Measurements from ENCODE around the gene RAB18. TPM values are rescaled to one million over a fixed set of nuclear protein-coding genes. Genes with fewer than 3 reads are reported as not detected.
"Not testable (repeated sequence)": the region's sequence is repeated elsewhere in the genome, so short reads cannot be mapped to it uniquely, and the experiment has no call there.

Gene RAB18
- total RNA-seq, 2 donors from 2014 or later, result 31.1 to 50.4 TPM

DNA sequence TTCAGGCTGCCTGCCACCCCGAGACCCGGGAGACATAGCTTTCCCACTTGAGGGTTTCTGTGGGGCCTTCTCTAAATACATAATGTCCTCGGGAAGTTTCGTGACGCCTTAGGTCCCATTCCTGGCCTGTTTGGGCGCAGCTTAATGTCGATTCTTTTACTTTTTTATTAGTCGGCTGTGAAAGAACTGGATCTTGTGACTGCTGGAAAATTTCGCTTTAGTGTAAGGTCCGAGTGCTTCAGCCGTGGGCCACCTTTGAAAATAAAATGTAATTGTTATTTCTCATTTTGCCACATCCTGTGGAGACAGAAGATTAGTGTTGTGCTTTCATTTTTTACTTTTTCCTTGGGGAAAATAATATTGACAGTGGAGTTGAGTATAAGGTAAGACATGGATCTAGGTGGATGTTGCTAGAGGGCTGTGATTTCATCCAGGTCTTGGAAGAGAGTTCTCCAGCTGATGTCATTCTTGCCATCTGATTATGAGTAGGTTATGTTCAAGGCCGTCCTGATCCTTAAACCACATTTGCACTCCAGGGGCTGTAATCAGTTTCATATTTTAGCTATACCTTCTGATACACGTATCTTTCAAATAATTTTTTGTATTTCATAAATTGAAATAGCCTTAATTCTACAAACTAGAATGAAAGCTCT lies 830 bp downstream of the RAB18 start:
- H3K9me3 ChIP-seq, result no peaks in the 10 kb centered on the region
- H3K36me3 ChIP-seq, result peaks cover 2% of the 10 kb centered on the region
- H3K4me1 ChIP-seq, result peaks cover 0 to 34% of the 10 kb centered on the region in 2 donors
- DNase-seq (ENCODE audit: low spot score), result no peak
- no peaks in the 10 kb centered on the region for H3K27me3 ChIP-seq
- TF ChIP-seq, protein P1, sequence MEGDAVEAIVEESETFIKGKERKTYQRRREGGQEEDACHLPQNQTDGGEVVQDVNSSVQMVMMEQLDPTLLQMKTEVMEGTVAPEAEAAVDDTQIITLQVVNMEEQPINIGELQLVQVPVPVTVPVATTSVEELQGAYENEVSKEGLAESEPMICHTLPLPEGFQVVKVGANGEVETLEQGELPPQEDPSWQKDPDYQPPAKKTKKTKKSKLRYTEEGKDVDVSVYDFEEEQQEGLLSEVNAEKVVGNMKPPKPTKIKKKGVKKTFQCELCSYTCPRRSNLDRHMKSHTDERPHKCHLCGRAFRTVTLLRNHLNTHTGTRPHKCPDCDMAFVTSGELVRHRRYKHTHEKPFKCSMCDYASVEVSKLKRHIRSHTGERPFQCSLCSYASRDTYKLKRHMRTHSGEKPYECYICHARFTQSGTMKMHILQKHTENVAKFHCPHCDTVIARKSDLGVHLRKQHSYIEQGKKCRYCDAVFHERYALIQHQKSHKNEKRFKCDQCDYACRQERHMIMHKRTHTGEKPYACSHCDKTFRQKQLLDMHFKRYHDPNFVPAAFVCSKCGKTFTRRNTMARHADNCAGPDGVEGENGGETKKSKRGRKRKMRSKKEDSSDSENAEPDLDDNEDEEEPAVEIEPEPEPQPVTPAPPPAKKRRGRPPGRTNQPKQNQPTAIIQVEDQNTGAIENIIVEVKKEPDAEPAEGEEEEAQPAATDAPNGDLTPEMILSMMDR (IDR thresholded peaks at IDR 0.05), result no peak
- peak overlapping the region; percentile 87 to 92 for H3K27ac ChIP-seq
- H3K4me3 ChIP-seq, result peak overlapping the region; percentile 73 to 95

DNA sequence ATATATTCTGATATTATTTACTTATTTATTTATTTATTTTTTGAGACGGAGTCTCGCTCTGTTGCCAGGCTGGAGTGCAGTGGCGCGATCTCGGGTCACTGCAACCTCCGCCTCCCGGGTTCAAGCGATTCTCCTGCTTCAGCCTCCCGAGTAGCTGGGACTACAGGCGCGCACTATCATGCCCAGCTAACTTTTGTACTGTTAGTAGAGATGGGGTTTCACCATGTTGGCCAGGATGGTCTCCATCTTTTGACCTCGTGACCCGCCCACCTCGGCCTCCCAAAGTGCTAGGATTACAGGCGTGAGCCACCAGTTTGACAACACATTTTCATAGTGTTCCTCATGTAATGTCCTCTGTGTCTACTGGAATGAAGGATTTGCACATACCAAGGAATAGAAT lies 1.4 kb downstream of the RAB18 start:
- peaks cover 0 to 35% of the 10 kb centered on the region in 2 donors for H3K4me1 ChIP-seq
- H3K36me3 ChIP-seq, result not testable (repeated sequence)
- peak overlapping the region in 1 of 2 donors; percentile 92 for H3K27ac ChIP-seq

DNA sequence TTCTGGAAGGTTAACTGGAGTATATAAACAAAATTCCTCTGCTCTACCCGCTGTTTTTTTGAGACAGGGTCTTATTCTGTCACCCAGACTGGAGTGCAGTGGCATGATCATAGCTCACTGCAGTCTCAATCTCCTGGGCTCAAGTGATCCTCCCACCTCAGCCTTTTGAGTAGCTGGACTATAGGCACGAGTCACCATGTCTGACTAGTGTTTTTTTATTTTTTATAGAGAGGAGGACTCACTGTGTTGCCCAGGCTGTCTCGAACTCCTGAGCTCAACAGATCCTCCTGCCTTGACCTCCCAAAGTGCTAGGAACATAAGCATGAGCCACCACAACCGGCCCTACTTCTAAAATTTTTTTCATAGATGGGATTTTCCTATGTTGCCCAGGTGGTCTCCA lies 2.2 kb downstream of the RAB18 start:
- Histone ChIP-seq H3K36me3 (peaks cover 11% of the 10 kb centered on the region), H3K27me3 (no peaks in the 10 kb centered on the region), H3K27ac (peak overlapping the region; percentile 2 to 29), H3K4me3 (no peak overlapping the region), H3K9me3 (no peaks in the 10 kb centered on the region), H3K4me1 (peaks cover 0 to 35% of the 10 kb centered on the region in 2 donors)
- TF ChIP-seq, protein P1 (IDR thresholded peaks at IDR 0.05), result no peak
- no peak for DNase-seq (ENCODE audit: low spot score)

More for the DNA sequence above, 1.4 kb downstream of the RAB18 start:
- peak overlapping the region in 1 of 2 donors; percentile 73 for H3K4me3 ChIP-seq
- H3K9me3 ChIP-seq; DNase-seq (ENCODE audit: low spot score); H3K27me3 ChIP-seq: not testable (repeated sequence)

DNA sequence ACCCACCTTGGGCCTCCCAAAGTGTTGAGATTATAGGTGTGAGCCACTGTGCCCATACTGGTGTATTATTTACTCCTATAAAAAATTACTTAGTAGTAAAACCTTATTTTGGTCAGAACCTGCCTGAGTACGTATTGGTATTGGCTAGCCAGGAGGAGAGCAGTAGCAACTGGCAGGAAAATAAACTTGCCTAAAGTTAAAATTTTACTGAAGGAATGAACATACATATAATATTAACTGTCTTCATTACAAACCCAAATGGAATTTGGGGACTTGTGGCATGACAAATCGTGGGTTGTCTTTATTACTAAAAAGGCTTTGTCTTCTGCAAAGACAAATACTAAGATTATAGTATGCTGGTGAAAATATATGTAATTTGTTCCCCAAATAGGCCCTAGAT lies 8.4 kb downstream of the RAB18 start:
- Histone ChIP-seq H3K27ac (no peak overlapping the region), H3K36me3 (peaks cover 18% of the 10 kb centered on the region), H3K4me3 (no peak overlapping the region), H3K9me3 (no peaks in the 10 kb centered on the region), H3K27me3 (no peaks in the 10 kb centered on the region), H3K4me1 (peaks cover 0 to 12% of the 10 kb centered on the region in 2 donors)
- TF ChIP-seq, protein P1 (IDR thresholded peaks at IDR 0.05), result no peak
- DNase-seq (ENCODE audit: low spot score), result no peak

DNA sequence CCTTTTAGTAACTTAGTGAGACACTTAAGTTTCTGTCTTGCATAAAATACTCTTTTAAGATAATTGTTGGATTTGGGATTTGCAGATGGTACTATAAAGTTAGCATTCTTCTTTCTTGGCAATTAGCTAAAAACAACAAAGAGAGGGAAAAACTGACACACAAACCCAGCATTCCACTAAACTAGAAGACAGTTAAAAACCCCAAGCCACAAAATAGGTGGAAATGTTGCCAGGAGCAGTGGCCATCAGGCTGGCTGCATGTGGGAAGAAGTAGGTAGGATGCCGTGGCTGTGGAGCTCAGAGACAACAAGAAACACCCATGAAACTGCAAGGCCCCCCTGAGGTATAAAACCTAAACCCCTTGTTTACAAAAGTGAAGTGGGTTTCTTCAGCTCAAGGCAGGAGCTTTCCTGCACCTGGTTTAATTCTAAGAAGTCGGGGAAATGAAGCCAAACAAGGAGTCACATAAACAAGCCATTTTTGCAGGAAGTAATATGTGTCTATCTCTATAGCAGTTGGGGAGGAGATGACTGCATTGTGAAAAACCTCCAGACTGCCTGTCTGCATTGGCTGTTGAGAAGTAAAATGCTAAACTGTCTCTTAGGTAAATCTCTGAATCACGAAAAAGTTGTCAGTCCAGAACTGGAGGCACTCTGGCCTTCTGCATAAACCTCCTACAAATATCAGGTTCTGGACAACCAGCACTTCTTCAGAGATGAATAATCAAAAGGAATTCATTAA lies 9.5 kb downstream of the RAB18 start:
- no peaks in the 10 kb centered on the region for H3K27me3 ChIP-seq
- peaks cover 18% of the 10 kb centered on the region for H3K36me3 ChIP-seq
- no peak overlapping the region for H3K4me3 ChIP-seq
- no peaks in the 10 kb centered on the region for H3K9me3 ChIP-seq
- TF ChIP-seq, protein P1 (IDR thresholded peaks at IDR 0.05), result no peak
- no peak overlapping the region for H3K27ac ChIP-seq
- peaks cover 0 to 12% of the 10 kb centered on the region in 2 donors for H3K4me1 ChIP-seq
- no peak for DNase-seq (ENCODE audit: low spot score)

DNA sequence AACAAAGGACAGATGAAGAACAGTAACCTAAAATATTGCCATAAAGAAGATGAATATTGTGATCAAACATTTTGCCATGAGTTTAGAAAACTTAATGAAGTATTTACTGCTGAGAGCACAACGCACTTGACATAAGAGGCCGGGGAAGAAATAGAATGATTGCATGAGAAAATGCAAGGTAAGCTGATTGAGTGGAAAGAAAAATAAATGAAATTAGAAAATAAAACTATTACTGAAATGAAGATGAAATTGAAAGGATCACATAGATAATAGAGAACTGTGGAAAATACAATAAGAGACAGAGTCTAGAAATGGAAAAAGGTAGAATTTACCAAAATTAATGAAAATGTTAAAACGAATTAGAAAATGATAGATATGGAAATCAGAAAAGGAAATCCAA lies 10.1 kb downstream of the RAB18 start:
- TF ChIP-seq, protein P1 (IDR thresholded peaks at IDR 0.05), result no peak
- H3K27me3 ChIP-seq, result no peaks in the 10 kb centered on the region
- H3K4me3 ChIP-seq, result no peak overlapping the region
- no peaks in the 10 kb centered on the region for H3K9me3 ChIP-seq
- H3K36me3 ChIP-seq, result peaks cover 18% of the 10 kb centered on the region
- H3K4me1 ChIP-seq, result peaks cover 0 to 12% of the 10 kb centered on the region in 2 donors
- no peak overlapping the region for H3K27ac ChIP-seq
- DNase-seq (ENCODE audit: low spot score), result no peak
